NCI-H1105 treated with DMSO at 0.1 percent for 48 hours (cell line): Measurements from ENCODE around the gene KIRREL1.
"Not testable (repeated sequence)": the region's sequence is repeated elsewhere in the genome, so short reads cannot be mapped to it uniquely, and the experiment has no call there.

Experiments used
- DNase-seq: peaks from one replicate; lab custom pipeline; 2025; lab: John Stamatoyannopoulos, UW

KIRREL1 gene

DNA sequence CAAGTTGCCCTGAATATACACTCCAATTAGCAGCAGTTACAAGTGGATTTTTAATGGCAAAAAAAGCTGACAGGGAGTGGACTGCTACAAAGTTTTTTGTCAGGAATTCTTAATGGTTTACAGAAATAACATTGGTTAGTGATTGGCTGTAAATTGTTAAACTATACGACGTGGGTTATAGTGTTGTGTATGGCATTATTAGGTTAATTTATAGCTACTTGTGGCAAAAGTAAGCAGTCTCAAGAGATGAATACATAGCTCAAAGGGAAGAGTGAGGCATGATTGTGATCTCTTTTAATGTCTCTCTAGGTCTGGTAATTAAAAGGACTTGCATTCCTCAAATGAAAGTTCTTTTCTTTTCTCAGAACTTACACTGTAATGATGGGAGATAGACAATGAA is 111.4 kb downstream of the KIRREL1 start:
- no peak for DNase-seq

- no peak for DNase-seq
Observed at GRCh38 chr1:158105352-158106095, 112.1 kb downstream of the KIRREL1 start.

DNA sequence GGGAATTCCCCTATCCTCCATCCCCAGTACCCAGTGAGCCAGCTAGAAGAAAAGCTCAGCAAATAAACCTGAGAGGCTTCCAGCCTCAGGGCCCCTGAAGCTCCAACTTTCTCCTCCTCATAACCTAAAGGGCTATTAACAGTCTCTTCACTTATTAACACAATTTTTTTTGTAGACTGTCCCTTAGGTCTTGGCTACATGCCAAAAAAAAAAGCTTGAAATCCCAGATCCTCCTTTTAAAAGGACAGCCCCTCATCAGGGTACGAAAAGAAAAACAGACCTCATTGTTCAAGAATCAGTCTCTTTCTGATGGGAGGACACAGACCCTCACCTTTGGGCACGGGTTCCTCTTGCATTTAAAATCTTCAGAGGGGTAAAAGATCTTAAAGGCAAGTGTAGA is 114.5 kb downstream of the KIRREL1 start:
- DNase-seq = peak; percentile 19

GRCh38 chr1:158112994-158113758 is 119.7 kb downstream of the KIRREL1 start:
- peak; percentile 58 for DNase-seq

DNA sequence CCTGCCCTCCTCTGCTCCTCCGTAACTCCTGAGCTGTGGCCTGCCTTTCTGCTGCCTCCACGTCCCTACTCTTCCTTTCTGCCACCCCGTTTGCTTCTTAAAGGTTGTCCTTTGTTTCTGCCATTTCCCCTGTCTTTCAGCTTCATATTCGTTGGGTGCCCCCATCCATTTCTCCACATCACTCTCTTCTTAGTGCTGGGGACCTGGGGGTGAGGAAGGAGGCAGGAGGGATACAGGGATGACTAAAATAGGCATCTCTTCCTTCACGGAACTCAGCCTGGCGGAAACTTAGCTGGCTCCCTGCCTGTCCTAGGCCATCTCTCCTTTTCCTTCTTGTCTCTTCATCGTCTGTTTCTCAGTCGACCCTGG is 120.3 kb downstream of the KIRREL1 start:
- no peak for DNase-seq

GRCh38 chr1:158115126-158115525 is 121.7 kb downstream of the KIRREL1 start:
- no peak for DNase-seq

DNA sequence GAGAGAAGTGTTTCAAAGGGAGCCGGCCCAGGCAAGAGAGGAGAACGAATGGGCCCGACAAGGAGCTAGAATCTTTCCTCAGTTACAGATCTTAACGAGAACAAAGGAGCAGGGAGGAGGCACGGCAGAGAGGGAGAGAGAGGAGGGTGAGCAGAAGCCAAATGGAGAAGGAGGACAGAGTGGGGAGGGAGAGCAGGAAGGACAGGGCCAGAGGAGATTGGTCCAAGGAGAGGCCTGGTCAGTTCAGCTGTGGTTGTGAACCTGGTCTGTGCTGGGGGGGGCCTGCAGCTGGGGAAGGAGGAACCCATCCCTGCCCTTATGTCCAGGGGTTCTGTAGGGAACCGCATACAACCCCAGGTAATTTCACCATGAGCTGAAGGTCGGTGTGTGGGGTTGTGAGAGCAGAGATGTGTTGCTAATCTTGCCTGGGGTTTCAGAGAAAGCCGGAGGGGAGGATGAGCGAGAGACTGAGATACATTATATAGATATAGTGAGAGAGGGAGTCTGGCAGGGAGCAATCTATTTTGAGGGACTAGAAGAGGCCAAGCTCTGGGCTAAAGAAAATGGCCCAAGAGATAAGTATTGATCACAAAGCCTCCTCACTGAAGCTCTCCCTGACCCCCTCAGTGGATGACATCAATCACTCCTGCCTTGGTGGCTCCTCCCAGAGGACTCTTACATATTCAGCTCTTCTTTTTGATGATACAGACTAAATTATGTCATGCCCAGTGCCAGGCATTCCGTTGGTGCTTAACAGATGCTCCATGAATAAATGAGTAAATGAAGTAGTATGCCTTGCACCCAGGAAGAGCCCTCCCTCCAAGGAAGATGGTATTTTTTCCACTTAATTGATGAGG is 123.1 kb downstream of the KIRREL1 start:
- no peak for DNase-seq

- no peak for DNase-seq
Observed at GRCh38 chr1:158117854-158118704, 124.6 kb downstream of the KIRREL1 start.

DNA sequence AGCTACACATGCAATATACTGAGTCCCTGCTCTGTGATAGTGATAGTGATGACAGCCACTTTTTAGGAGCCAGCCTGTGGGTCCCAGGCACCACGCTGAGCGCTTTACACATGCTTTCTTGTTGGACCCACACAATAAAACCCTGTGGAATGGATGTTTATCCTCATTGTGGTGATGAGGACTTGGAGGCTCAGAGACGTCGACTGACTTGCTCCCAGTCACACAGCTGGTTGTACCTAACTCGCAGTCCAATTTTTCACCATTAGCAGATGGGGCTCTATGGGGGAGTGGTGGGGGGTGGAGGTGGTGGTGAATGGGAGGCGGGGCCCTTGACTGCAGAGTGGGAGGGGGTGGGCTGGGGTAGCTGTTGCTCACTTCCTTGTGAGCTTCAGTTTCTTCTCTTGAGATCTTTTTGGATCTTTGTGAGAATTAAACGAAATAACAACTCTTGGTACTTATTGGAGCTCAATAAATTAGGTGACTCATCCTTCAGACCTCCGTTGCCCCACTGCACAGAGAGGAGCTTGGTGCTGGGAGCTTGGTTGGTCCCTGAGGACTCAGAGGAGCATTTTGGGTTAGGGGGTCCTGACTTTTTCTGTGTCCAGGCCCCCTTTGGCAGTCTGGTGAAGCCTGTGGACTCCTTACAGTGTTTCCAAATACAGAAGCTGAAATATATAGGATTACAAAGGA is 125.4 kb downstream of the KIRREL1 start:
- no peak for DNase-seq

DNA sequence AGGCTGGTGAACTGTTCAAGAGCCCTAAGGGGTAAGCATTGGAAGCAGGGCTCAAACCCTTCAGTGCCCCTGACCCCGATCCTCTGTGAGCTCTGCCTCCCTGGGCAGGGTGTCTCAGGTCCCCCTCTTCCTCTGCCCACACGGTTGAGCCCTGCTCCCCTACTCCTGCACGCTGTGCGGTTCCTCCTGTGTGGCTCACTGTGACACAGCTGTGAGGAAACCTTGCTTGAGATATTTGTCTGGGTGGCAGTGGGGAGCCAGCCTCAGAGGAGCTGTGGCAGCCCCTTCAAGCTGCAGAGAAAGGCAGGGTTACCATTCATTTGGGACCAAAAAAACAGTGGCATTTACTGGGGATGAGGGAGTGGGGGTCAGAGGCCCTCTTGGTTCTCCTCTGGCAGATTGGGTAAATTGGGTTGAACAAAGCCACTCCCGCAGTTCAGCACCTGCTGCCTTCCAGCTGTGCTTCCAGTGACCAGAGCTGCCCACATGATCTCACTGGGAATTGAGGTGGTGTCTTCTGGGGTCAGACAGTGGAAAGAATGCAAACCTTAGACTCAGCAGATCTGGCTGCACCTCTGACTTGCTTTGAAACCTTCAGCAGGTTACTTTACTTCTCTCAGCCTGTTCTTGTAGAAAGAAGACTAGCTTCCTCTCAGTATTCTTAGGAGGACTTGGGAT is 126.7 kb downstream of the KIRREL1 start:
- DNase-seq = no peak

GRCh38 chr1:158121604-158122254 is 128.3 kb downstream of the KIRREL1 start:
- peak; percentile 64 for DNase-seq

GRCh38 chr1:158122833-158123388 is 129.5 kb downstream of the KIRREL1 start:
- no peak for DNase-seq

DNA sequence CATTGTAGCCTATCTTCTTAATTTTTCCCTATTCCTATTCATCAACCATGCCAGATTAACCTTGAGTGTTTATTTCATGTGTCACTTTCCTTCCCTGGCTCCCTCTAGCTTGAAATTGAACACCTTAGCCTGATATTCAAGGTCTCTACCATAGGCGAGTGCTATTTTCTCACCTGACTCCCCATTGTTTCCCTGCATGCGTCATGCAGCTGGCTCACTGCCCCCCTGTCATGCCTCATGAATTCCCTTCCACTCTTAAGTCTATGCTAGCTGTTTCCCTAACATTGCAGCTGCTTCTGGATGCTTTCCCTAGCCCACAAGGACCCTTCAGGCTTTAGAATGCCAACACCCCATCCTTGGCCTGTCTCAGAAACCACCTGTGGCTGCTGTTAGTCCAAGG is 130.6 kb downstream of the KIRREL1 start:
- DNase-seq = peak; percentile 39

DNA sequence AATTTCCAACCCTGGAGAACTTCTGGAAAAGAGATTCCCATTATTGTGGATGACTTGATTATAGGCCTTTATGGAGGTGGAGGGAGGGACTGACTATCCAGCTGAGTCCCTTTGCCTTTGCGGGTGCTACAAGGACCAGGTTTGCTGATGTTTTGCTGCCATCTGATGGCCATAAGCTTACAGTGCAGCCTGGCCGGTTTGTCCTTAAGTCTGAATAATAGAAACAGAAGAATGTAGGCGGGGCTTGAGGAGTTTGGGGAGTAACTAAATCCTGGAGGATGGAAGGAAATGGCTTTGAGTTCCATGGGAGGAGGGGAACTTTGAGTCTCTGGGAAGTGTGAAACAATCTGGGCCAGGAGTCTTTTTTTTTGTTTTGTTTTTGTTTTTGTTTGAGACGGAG is 131.6 kb downstream of the KIRREL1 start:
- DNase-seq = peak; percentile 93

GRCh38 chr1:158126425-158126824 is 133.0 kb downstream of the KIRREL1 start:
- DNase-seq = no peak

- not testable (repeated sequence) for DNase-seq
Observed at GRCh38 chr1:158128531-158128930, 135.1 kb downstream of the KIRREL1 start.

- DNase-seq = no peak
Observed at GRCh38 chr1:158131217-158131616, 137.8 kb downstream of the KIRREL1 start.

- DNase-seq = no peak
Observed at GRCh38 chr1:158140764-158141192, 147.3 kb downstream of the KIRREL1 start.

GRCh38 chr1:158145173-158145719 is 151.8 kb downstream of the KIRREL1 start:
- DNase-seq = no peak
